IMR-90 (cell line): Measurements from ENCODE around the gene COX7C. TPM values are rescaled to one million over a fixed set of nuclear protein-coding genes. Genes with fewer than 3 reads are reported as not detected.
"Not testable (repeated sequence)": the region's sequence is repeated elsewhere in the genome, so short reads cannot be mapped to it uniquely, and the experiment has no call there.

ENCODE experiments used
- ATAC-seq: fragments of 200-7000 bp; cut with Tn5 transposase; 2 replicates; pipeline ENCODE4 v1.9.1; 2020; ENCODE audit warnings: low read depth, mild to moderate bottlenecking, moderate library complexity
- BruUV-seq: library from RNA; stranded (reverse); fragments of 400-500 nt; replicated peaks from 2 replicates; lab custom pipeline; 2021; lab: Mats Ljungman, UMichigan
- CTCF ChIA-PET: fragments of 300-600 bp; formaldehyde crosslinking; extraction: SDS; loops from one replicate; lab custom pipeline; 2021; ENCODE audit warnings: antibody characterized with exemption; lab: Yijun Ruan, JAX
- POLR2A ChIA-PET: fragments of 300-600 bp; sonication (Branson Sonifier 250); formaldehyde crosslinking; loops from one replicate; lab custom pipeline; 2022; ENCODE audit warnings: antibody characterized with exemption; ENCODE audit not compliant: unreplicated experiment; lab: Charles Lee
- DNase-seq: peaks from one replicate; pipeline ENCODE4 v3.0.0; 2013
- H2AFZ ChIP-seq: replicated peaks from 2 replicates; pipeline ENCODE3; 2013; ENCODE audit warnings: low read length, mild to moderate bottlenecking; ENCODE audit not compliant: poor library complexity
- H2AK5ac ChIP-seq: 2 replicates; pipeline ENCODE4 v1.6.1; 2013; ENCODE audit warnings: low read depth, low read length, inconsistent platforms
- H2AK9ac ChIP-seq: replicated peaks from 2 replicates; pipeline ENCODE3; 2013; ENCODE audit warnings: mild to moderate bottlenecking, low read depth, low read length, moderate library complexity; ENCODE audit not compliant: poor library complexity
- H2BK120ac ChIP-seq: 2 replicates; pipeline ENCODE4 v1.6.1; 2013; ENCODE audit warnings: low read depth, low read length, inconsistent platforms
- H2BK15ac ChIP-seq: 3 replicates; pipeline ENCODE4 v1.6.1; 2013; ENCODE audit warnings: low read depth, low read length, inconsistent platforms
- H2BK20ac ChIP-seq: 2 replicates; pipeline ENCODE4 v1.6.1; 2013; ENCODE audit warnings: low read depth, mild to moderate bottlenecking, inconsistent platforms, low read length, moderate library complexity
- H2BK5ac ChIP-seq: 2 replicates; pipeline ENCODE4 v1.6.1; 2013; ENCODE audit warnings: mild to moderate bottlenecking, low read depth, low read length, inconsistent platforms; ENCODE audit not compliant: poor library complexity, severe bottlenecking
- H3K14ac ChIP-seq: replicated peaks from 2 replicates; pipeline ENCODE4 v1.6.1; 2013; ENCODE audit warnings: low read depth, low read length, inconsistent platforms
- H3K18ac ChIP-seq: 2 replicates; pipeline ENCODE4 v1.6.1; 2013; ENCODE audit warnings: low read depth, low read length, control low read depth
- H3K23ac ChIP-seq: 2 replicates; pipeline ENCODE4 v1.6.1; 2013; ENCODE audit warnings: low read depth, low read length, inconsistent platforms
- H3K27ac ChIP-seq: 2 replicates; pipeline ENCODE4 v1.5.1; 2013; ENCODE audit warnings: mild to moderate bottlenecking, control low read depth, low read length; ENCODE audit not compliant: insufficient read depth
- H3K27me3 ChIP-seq: 2 replicates; pipeline ENCODE4 v1.6.1; 2013; ENCODE audit warnings: low read length; ENCODE audit not compliant: control insufficient read depth, insufficient read depth
- H3K36me3 ChIP-seq: 2 replicates; pipeline ENCODE4 v1.6.1; 2013; ENCODE audit warnings: low read length, mixed read lengths; ENCODE audit not compliant: control insufficient read depth, insufficient read depth
- H3K4ac ChIP-seq: 2 replicates; pipeline ENCODE4 v1.6.1; 2013; ENCODE audit warnings: low read depth, low read length, inconsistent platforms
- H3K4me1 ChIP-seq: 2 replicates; pipeline ENCODE4 v1.6.1; 2013; ENCODE audit warnings: low read length, mixed read lengths; ENCODE audit not compliant: control insufficient read depth, insufficient read depth
- H3K4me2 ChIP-seq: 2 replicates; pipeline ENCODE4 v1.6.1; 2013; ENCODE audit warnings: low read depth, mild to moderate bottlenecking, control low read depth, low read length, moderate library complexity
- H3K4me3 ChIP-seq: 2 replicates; pipeline ENCODE4 v1.5.1; 2013; ENCODE audit warnings: low read depth, mild to moderate bottlenecking, control low read depth, low read length, moderate library complexity; ENCODE audit not compliant: insufficient read depth
- H3K56ac ChIP-seq: 2 replicates; pipeline ENCODE4 v1.6.1; 2013; ENCODE audit warnings: low read length, inconsistent platforms; ENCODE audit not compliant: insufficient read depth; ENCODE audit errors: extremely low read depth
- H3K79me1 ChIP-seq, 2 experiments: 2 replicates each; pipeline ENCODE4 v1.6.1; 2013; ENCODE audit warnings: low read length in 2 of 2, inconsistent platforms in 1 of 2, low read depth in 1 of 2
- H3K9ac ChIP-seq: 2 replicates; pipeline ENCODE4 v1.6.1; 2013; ENCODE audit warnings: low read depth, low read length, control low read depth
- H3K9me1 ChIP-seq: 2 replicates; pipeline ENCODE4 v1.6.1; 2013; ENCODE audit warnings: low read length, inconsistent platforms; ENCODE audit not compliant: insufficient read depth
- H3K9me3 ChIP-seq: 2 replicates; pipeline ENCODE4 v1.6.1; 2013; ENCODE audit warnings: low read length; ENCODE audit not compliant: control insufficient read depth, insufficient read depth
- H4K20me1 ChIP-seq: 2 replicates; pipeline ENCODE4 v1.6.1; 2013; ENCODE audit warnings: low read length, inconsistent platforms; ENCODE audit not compliant: insufficient read depth
- H4K5ac ChIP-seq: 2 replicates; pipeline ENCODE4 v1.6.1; 2013; ENCODE audit warnings: mild to moderate bottlenecking, low read depth, low read length, control low read depth
- H4K8ac ChIP-seq, 2 experiments: 2 replicates each; pipeline ENCODE4 v1.6.1; 2013; ENCODE audit warnings: low read depth in 2 of 2, low read length in 2 of 2, control low read depth in 1 of 2, inconsistent platforms in 1 of 2
- H4K91ac ChIP-seq: 2 replicates; pipeline ENCODE4 v1.6.1; 2013; ENCODE audit warnings: low read depth, low read length, inconsistent platforms; ENCODE audit not compliant: insufficient read depth
- WGBS, 2 experiments: methylation state at CpG; one replicate each; pipeline versions ENCODE4 v1.1.5 to v1.1.7; 2013; ENCODE audit warnings: missing lambda C conversion rate in 2 of 2; ENCODE audit not compliant: insufficient read length in 1 of 2; ENCODE audit errors: extremely low coverage in 2 of 2; 5-methylcytosine and 5-hydroxymethylcytosine counted together
- dilution Hi-C: fragments of 300-500 bp; cut with HindIII; formaldehyde crosslinking; loops from one replicate; pipeline ENCODE4 v1.14.3; 2018; ENCODE audit warnings: low sequenced_read_pairs; ENCODE audit not compliant: unreplicated experiment
- in situ Hi-C: fragments of 300-500 bp; cut with MboI; formaldehyde crosslinking; loops from 3 replicates; pipeline ENCODE4 v1.14.3; 2019; ENCODE audit warnings: low sequenced_read_pairs, inconsistent platforms, mixed read lengths
- intact Hi-C: fragments of 100-400 bp; cut with micrococcal nuclease; formaldehyde crosslinking; loops from 2 replicates; pipeline ENCODE4 v1.10.0; 2022
- polyA plus RNA-seq, 3 experiments: library from polyadenylated mRNA; depleted of rRNA; stranded (reverse); fragments of >200 nt; gene quantifications; 2 replicates each; pipeline ENCODE4 v1.2.3, GENCODE V29; 2012; ENCODE audit warnings: low replicate concordance in 1 of 3
- total RNA-seq: library from RNA; depleted of rRNA; stranded (reverse); fragments of >200 nt; gene quantifications from 2 replicates; pipeline ENCODE4 v1.2.3, GENCODE V29; 2012

Gene COX7C
- total and polyA plus RNA-seq, 2 of the 4 experiments (the other 2 are of a cell fraction) = 91.4 to 564 TPM

DNA sequence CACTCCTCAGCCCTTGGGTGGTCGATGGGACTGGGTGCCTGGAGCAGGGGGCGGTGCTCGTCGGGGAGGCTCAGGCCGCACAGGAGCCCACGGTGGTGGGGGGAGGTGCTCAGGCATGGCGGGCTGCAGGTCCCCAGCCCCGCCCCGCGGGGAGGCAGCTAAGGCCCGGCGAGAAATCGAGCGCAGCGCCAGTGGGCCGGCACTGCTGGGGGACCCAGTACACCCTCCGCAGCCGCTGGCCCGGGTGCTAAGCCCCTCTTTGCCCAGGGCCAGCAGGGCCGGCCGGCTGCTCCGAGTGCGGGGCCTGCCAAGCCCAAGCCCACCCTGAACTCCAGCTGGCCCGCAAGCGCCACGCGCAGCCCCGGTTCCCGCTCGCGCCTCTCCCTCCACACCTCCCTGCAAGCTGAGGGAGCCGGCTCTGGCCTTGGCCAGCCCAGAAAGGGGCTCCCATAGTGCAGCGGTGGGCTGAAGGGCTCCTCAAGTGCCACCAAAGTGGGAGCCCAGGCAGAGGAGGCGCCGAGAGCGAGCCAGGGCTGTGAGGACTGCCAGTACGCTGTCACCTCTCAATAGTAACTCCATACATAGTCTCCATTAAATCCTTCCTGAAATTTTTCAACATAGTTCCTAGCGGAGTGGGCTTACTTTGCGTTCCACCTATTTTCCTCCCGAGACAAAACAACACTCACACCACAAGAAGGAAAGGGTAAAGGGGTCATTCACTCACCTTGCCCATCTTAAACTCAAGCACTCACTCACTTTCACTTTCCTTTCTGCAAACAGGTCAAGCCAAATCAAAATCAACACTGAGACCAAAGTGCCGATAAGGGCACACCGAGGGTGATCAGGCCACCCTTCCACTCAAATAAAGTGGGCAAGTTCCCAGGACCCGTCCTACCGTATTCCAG is 48.0 kb upstream of the COX7C start:
- H3K4me2 ChIP-seq, intact Hi-C loops, POLR2A ChIA-PET, H3K27ac ChIP-seq, H3K9ac ChIP-seq, H3K4me1 ChIP-seq, H2AK5ac ChIP-seq, H3K4me3 ChIP-seq, H2AFZ ChIP-seq, H3K27me3 ChIP-seq, H3K18ac ChIP-seq, H3K14ac ChIP-seq, H4K20me1 ChIP-seq, in situ Hi-C loops, H3K56ac ChIP-seq, ATAC-seq, H3K23ac ChIP-seq, H3K36me3 ChIP-seq, CTCF ChIA-PET, H2AK9ac ChIP-seq, BruUV-seq, H2BK20ac ChIP-seq, DNase-seq, H4K8ac ChIP-seq, dilution Hi-C loops, H3K9me3 ChIP-seq, H3K79me1 ChIP-seq, H3K4ac ChIP-seq, H3K9me1 ChIP-seq, H4K91ac ChIP-seq, H2BK5ac ChIP-seq, H2BK120ac ChIP-seq, H2BK15ac ChIP-seq, H4K5ac ChIP-seq: not testable (repeated sequence)
- WGBS, 2 experiments = 60% methylated on average over 2 of the region's 44 CpGs; no CpG with 5 or more reads in 1 of the 2 experiments
